HG03469 (cell line): ENCODE results near the gene BCAP29.
"Not testable (repeated sequence)": the region's sequence is repeated elsewhere in the genome, so short reads cannot be mapped to it uniquely, and the experiment has no call there.

Experiments
- ATAC-seq: cut with Tn5 transposase; IDR thresholded peaks from one replicate; pipeline ENCODE4 v1.9.1; 2021; ENCODE audit warnings: mild to moderate bottlenecking, moderate library complexity, moderate number of reproducible peaks; ENCODE audit not compliant: unreplicated experiment

Gene BCAP29

GRCh38 chr7:107579885-107580715 is at the start of gene BCAP29:
BCAP29 (plus strand) TSS chr7:107580246; CDS start chr7:107580773, 527 bp downstream.
- peak; percentile 78 for ATAC-seq

- ATAC-seq, result no peak
Measured at GRCh38 chr7:107530751-107531150, 49.3 kb upstream of the BCAP29 start.

- ATAC-seq, result no peak
Measured at GRCh38 chr7:107534139-107534538, 45.9 kb upstream of the BCAP29 start.

GRCh38 chr7:107537228-107537627 is 42.8 kb upstream of the BCAP29 start:
- ATAC-seq, result not testable (repeated sequence)

- no peak for ATAC-seq
Measured at GRCh38 chr7:107538001-107538400, 42.0 kb upstream of the BCAP29 start.

GRCh38 chr7:107543338-107543993 is 36.6 kb upstream of the BCAP29 start:
- no peak for ATAC-seq

- no peak for ATAC-seq
Measured at GRCh38 chr7:107544848-107545591, 35.0 kb upstream of the BCAP29 start.

GRCh38 chr7:107551936-107552335 is 28.1 kb upstream of the BCAP29 start:
- ATAC-seq, result no peak

GRCh38 chr7:107555893-107556292 is 24.2 kb upstream of the BCAP29 start:
- ATAC-seq, result no peak

GRCh38 chr7:107559864-107560263 is 20.2 kb upstream of the BCAP29 start:
- ATAC-seq, result no peak

- no peak for ATAC-seq
Measured at GRCh38 chr7:107560898-107561516, 19.0 kb upstream of the BCAP29 start.

GRCh38 chr7:107563081-107563774 is 16.8 kb upstream of the BCAP29 start:
- peak; percentile 15 for ATAC-seq

- ATAC-seq, result peak; percentile 85
Measured at GRCh38 chr7:107563775-107564552, 16.1 kb upstream of the BCAP29 start, which contains the start of the genes COG5 and DUS4L. COG5 (minus strand) TSS chr7:107563920; CDS start chr7:107563896, 24 bp downstream. DUS4L (plus strand) TSS chr7:107563971; CDS start chr7:107567071, 3,100 bp downstream.

- ATAC-seq, result no peak
Measured at GRCh38 chr7:107564553-107565298, 15.3 kb upstream of the BCAP29 start.

- no peak for ATAC-seq
Measured at GRCh38 chr7:107570298-107570697, 9.7 kb upstream of the BCAP29 start.

- no peak for ATAC-seq
Measured at GRCh38 chr7:107573537-107573936, 6.5 kb upstream of the BCAP29 start.

GRCh38 chr7:107579554-107579884 is 527 bp upstream of the BCAP29 start:
- no peak for ATAC-seq

- no peak for ATAC-seq
Measured at GRCh38 chr7:107580716-107581383, 804 bp downstream of the BCAP29 start.
